ENCODE results near the gene GDPGP1. TPM values are rescaled to one million over a fixed set of nuclear protein-coding genes. Genes with fewer than 3 reads are reported as not detected.

Gene GDPGP1
- polyA plus RNA-seq, 2 of the 4 experiments (the other 2 are of a cell fraction), result 4.4 to 5.7 TPM

DNA sequence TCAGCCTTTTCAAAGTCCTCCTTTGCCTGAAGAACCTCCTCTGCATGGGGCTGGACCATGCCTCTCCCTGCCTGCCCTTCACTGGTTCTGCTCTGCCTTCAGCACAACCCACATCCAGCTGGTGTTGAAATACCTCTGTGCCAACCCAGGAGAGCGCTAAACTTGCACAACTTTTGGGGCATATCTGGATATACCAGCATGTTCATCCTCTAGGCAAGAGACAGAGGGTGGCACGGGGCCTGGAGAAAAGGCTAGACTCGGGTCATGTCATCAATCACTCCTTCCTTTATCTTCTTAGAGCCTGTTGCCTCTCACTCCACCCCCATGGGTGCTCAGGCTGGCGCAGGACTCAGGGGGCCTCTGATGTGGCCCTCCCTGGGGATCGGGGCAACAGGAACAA, 28.1 kb upstream of the GDPGP1 start (continued):
- no peak for TF ChIP-seq NFE2L2 (conservative IDR thresholded peaks at IDR 0.05; ENCODE audit: low read length)
- no peak for TF ChIP-seq RARB (CRISPR knock-in tag; IDR thresholded peaks at IDR 0.05)
- TF ChIP-seq ZFP36 (IDR thresholded peaks at IDR 0.05; ENCODE audit: borderline replicate concordance, partially characterized antibody), result no peak

- H3K27ac ChIP-seq, result no peak overlapping the region
- H3K4me3 ChIP-seq, result no peak overlapping the region
- ChIA-PET CTCF (interaction anchor here (1.7 to 36.4 kb wide), 6 partner anchors 10 to 94 kb away, joined by 3 to 732 read pairs (median 112); partner anchors contain the start of genes CIB1 and GDPGP1), POLR2A (no interaction called here)
- no peak for TF ChIP-seq MYC (IDR thresholded peaks at IDR 0.05; ENCODE audit: borderline replicate concordance, low read length)
- TF ChIP-seq RARB (CRISPR knock-in tag; IDR thresholded peaks at IDR 0.05), result no peak
- no peak for TF ChIP-seq HOXB5 (CRISPR knock-in tag; IDR thresholded peaks at IDR 0.05)
- no peak for TF ChIP-seq RNF2 (IDR thresholded peaks at IDR 0.05; ENCODE audit: borderline replicate concordance, low read depth)
- TF ChIP-seq ELK1 (IDR thresholded peaks at IDR 0.05; ENCODE audit: low read depth, low read length), result no peak
- peaks cover 48% of the 10 kb centered on the region for H3K4me1 ChIP-seq
- no peak overlapping the region for H3K4me2 ChIP-seq
- DNase-seq (ENCODE audit: low read depth in 1 of 2, low spot score in 1 of 2), result no peak
- WGBS (ENCODE audit: missing lambda C conversion rate), result 96% methylated on average over 6 of the region's 6 CpGs
- no peak for ATAC-seq
- no peak for FAIRE-seq
- no peaks in the 10 kb centered on the region for H3K9me3 ChIP-seq
Observed at GRCh38 chr15:90207252-90207651, 26.8 kb upstream of the GDPGP1 start.

DNA sequence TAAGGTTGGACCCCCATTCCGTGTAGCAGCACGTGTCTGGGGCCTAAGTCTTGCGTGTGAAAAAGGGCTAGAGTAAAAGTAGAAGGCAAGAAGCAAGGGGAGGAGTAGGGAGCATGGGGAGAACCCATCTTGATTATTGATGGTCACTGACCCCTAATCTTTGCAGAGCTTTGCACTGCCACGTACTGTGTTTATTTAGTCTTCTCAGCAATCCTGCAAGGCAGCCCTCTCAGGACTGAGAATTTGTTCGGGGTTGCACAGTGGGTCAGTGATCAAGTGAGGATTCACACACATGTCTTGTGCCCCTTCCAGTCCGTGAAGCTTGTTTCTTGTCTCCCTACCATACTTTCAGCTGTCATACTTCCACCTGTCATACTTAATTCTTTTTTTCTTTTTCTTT, 25.7 kb upstream of the GDPGP1 start:
- POLR2A ChIA-PET, result interaction anchor here (0.7 kb wide), 1 partner anchor 13 kb away, joined by 4 read pairs; no protein-coding TSS in a partner anchor
- no peak for TF ChIP-seq ZC3H11A (IDR thresholded peaks at IDR 0.05)
- no peak for TF ChIP-seq GATA3 (IDR thresholded peaks at IDR 0.05; ENCODE audit: borderline replicate concordance)
- TF ChIP-seq SREBF2 (IDR thresholded peaks at IDR 0.05), result no peak
- TF ChIP-seq, protein P1, sequence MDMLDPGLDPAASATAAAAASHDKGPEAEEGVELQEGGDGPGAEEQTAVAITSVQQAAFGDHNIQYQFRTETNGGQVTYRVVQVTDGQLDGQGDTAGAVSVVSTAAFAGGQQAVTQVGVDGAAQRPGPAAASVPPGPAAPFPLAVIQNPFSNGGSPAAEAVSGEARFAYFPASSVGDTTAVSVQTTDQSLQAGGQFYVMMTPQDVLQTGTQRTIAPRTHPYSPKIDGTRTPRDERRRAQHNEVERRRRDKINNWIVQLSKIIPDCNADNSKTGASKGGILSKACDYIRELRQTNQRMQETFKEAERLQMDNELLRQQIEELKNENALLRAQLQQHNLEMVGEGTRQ (IDR thresholded peaks at IDR 0.05), result no peak
- no peak for TF ChIP-seq CTCF (IDR thresholded peaks at IDR 0.05)
- no peak for TF ChIP-seq HMGXB4 (CRISPR knock-in tag; IDR thresholded peaks at IDR 0.05; ENCODE audit: borderline replicate concordance)
- no peak for TF ChIP-seq CHD4 (IDR thresholded peaks at IDR 0.05; ENCODE audit: borderline replicate concordance)
- no peak for TF ChIP-seq CEBPB (IDR thresholded peaks at IDR 0.05)
- no peak for TF ChIP-seq POLR2AphosphoS2 (conservative IDR thresholded peaks at IDR 0.05; ENCODE audit: low read length)
- no peak for TF ChIP-seq CBX8 (IDR thresholded peaks at IDR 0.05)
- no peak for TF ChIP-seq TP53 (CRISPR knock-in tag; IDR thresholded peaks at IDR 0.05)
- TF ChIP-seq HOXA7 (CRISPR knock-in tag; IDR thresholded peaks at IDR 0.05), result no peak
- TF ChIP-seq, protein P2, sequence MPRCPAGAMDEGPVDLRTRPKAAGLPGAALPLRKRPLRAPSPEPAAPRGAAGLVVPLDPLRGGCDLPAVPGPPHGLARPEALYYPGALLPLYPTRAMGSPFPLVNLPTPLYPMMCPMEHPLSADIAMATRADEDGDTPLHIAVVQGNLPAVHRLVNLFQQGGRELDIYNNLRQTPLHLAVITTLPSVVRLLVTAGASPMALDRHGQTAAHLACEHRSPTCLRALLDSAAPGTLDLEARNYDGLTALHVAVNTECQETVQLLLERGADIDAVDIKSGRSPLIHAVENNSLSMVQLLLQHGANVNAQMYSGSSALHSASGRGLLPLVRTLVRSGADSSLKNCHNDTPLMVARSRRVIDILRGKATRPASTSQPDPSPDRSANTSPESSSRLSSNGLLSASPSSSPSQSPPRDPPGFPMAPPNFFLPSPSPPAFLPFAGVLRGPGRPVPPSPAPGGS (IDR thresholded peaks at IDR 0.05), result no peak
- whole genome bisulfite sequencing (ENCODE audit: missing lambda C conversion rate), result 90% methylated on average over 6 of the region's 6 CpGs
- FAIRE-seq (no peak), DNase-seq (ENCODE audit: low read depth in 1 of 2, low spot score in 1 of 2) (no peak), ATAC-seq (no peak)
- no peak overlapping the region for H3K4me3 ChIP-seq
- no peak overlapping the region for H3K27ac ChIP-seq
- no peak overlapping the region for H3K4me2 ChIP-seq
- CTCF ChIA-PET, result interaction anchor here (0.6 to 36.4 kb wide), 8 partner anchors 9 to 344 kb away, joined by 3 to 732 read pairs (median 6); partner anchors contain the start of genes CIB1 and GDPGP1
- H3K9me3 ChIP-seq, result no peaks in the 10 kb centered on the region
- peaks cover 50% of the 10 kb centered on the region for H3K4me1 ChIP-seq
